ENCODE measurements around the gene CSAD.
"Not testable (repeated sequence)": the region's sequence is repeated elsewhere in the genome, so short reads cannot be mapped to it uniquely, and the experiment has no call there.

The CSAD gene

DNA sequence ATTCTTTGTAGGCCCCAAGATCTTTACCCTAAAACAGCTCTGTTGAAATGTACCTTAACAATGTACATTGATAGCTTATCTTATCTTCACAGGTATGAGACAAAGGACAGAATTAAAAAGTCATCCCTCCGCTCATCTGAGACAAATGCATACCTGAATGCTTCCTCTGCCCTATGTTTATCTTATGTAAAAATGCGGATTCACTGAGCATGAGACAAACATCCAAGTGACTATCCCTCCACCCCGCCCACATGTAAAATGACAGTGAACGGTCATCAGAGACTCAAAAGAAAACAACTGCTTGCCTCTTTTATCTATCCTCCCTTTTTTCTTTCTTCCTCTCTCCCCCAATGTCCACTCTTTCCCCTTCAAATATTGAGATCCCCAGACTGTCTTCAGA lies 37.4 kb downstream of the CSAD start:
- DNase-seq, result no peak

DNA sequence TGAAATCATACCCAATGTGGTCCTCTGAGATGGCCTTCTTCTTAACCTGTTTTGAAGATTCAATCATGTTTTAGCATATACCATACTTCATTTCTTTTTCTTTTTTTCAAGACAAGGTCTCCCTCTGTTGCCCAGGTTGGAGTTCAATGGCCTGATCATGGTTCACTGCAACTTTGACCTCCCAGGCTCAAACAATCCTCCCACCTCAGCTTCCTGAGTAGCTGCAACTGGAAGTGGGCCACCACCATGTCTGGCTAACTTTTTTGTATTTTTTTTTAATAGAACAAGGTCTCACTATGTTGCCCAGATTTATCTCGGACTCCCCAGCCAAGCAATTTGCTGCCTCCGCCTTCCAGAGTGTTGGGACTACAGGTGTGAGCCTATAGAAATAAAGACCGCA lies 47.0 kb downstream of the CSAD start:
- no peak for DNase-seq

DNA sequence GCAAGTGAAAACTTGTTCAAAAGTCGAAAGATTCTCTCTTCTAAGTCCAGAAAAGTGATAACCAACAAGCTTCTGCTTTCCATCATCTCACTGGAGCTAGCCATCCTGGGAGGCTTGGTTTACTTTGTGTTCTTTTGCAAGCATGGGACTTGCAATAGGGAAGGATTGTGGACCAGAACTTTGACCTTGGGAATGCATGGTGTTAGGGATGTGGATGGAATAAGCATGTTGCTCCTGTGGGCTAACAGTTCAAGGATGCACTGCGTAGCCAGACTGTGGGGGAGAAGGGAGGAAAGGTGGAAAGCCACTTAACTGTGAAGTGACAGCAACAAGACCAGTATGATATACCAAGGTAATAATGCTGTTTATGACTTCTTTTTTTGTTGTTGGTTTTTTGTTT lies 48.9 kb downstream of the CSAD start:
- no peak for DNase-seq

DNA sequence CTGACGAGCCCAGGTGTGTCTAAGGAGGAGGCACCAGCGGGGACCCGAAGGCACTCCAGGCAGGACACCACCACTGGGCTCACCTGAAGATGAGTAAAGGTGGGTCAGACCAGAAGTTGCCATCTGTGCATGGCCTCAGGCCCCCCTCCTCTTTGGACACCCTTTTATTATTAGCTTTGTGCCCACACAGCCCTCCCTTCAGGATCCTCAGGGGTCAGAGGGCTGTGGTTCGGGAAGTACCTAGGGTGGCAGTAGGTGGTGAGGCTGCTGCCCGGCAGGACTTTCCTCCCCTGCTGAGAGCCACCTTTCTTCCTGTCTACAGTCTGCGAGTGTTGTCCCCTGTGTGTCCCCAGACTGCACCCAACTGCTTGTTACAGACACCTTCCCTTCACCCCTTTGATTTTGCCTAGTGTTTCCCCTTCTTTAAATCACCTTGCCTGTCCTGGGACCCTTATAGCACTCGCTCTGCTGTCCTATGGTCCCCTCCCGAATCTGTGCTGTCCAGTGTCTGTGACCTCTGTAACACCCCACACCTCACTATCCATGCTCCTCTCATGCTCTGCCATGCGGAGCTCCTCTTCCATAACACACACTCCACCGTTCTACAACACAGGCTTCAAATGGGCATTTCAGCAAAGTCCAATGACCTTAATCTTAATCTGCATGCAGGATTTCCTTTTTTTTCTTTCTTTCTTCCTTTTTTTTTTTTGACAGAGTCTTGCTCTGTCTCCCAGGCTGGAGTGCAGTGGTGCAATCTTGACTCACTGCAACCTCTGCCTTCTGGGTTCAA lies 51.8 kb downstream of the CSAD start:
- DNase-seq, result no peak

DNA sequence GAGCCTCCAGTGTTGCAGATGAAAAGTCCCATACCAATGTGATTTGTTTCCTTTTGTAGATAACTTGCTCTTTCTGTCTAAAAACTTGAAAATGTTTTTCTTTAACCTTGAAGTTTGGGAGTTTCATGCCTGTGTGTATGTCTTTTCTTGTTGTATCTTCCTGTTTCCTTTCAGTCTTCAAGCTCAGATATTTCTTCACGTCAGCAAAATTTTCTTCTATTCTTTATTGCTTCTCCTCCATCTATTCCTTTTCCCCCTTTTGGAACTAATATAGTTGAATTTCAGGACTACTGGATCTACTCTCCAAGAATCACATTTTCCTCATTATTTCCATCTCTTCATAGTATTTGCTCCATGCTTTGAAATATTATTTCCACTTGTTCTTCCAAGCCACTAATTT lies 53.6 kb downstream of the CSAD start:
- DNase-seq, result no peak

DNA sequence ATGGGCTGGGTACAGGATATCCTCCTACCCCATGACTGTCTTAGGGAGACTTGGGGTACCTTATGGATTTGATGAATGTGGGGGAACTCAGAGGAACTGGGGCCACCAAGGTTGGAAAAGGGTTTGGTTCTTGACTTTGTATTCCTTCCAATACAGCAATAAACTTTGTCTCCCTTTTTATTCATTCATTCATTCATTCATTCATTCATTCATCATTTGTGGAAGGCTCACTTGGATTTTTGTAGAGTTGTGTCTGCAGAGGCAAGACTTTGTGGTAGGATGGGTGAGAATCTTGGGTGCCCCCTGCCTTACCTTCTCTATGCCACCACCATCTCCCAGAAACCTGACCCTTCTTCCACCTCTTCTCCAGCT lies 56.4 kb downstream of the CSAD start:
- no peak for DNase-seq

DNA sequence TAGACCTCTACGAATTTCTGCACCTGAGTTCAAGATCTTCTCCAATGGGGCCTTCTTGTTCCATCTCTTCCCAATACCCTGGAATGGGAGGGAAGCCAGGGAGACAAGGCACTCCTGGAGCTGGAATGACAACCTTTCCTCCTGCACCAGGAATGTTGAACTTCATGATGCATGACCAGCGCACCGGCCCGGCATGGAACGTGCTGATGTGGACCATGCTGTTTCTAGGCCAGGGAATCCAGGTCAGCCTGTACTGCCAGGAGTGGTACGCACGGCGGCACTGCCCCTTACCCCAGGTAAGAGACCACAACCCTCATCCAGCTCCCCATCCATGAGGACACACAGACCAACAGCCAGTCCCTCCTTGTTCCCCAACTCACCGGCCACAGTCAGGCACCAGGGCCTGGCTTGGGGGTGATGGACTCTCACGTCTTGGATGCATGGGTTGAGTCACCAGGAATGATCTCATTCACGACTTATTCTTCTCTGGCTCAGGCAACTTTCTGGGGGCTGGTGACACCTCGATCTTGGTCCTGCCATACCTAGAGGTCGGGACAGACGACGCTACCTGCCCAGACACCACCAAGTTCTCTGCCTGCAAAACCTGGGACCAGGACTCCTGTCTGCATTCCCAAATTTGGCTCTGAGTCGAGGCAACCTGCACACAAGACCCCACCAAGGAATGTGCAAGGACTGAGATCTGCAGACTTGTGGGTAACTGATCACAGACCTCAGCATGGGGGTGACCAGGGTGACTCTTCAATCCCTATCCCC lies 57.0 kb downstream of the CSAD start:
- no peak for DNase-seq

DNA sequence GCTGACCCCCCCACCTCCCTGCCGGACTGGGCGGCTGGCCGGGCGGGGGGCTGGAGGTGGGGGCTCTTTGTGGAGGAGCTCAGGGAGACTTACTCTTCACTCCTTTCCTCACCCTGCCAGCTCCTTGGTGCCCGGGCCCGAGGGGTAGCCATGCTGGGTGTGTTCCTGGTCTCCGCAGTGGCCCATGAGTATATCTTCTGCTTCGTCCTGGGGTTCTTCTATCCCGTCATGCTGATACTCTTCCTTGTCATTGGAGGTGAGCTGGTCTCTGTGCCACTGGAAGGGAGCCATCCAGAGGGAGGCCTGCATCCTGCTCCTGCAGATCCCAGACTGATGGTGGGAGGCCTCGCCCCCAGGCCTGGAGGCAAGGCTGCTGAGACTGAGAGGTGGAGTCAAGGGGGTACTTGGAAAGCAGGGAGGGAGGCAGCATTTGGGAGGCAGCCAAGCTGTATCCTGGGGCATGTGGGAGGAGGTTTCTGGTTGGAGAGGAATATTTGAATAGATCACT lies 57.7 kb downstream of the CSAD start:
- no peak for DNase-seq

DNA sequence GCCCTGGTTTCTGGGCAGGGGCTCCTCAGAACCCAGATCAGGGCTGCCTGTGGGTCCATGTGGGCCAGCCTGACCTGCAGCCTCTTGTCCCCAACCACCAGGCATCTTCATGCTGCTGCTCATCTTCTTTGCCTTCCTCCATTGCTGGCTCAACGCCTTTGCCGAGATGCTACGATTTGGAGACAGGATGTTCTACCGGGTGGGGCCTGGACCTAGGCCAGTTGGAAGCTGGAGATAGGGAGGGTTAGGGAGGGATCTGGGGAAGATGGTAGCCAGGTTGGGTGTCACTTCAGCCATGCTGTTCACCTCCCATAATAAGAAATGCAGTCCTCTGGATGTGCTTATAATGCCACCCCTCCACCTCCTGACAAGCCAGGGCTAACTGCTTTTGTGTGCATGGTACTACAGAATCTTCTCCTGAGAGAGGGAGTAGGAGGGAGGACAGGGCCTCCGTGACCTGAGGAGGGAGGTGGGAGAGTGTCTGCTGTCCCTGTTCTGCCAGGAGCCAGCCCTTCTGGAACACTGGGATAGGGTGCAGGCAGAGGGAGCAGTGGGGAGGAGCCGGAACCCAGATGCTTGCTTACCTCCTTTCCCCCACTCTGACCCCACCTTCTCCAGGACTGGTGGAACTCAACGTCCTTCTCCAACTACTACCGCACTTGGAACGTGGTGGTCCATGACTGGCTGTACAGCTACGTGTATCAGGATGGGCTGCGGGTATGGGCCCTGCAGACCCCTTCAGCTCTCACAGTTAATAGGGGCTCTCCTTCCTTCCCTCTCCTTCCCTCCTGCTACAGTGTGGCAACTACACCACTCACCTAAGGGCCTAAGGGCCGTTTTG lies 59.8 kb downstream of the CSAD start:
- no peak for DNase-seq

DNA sequence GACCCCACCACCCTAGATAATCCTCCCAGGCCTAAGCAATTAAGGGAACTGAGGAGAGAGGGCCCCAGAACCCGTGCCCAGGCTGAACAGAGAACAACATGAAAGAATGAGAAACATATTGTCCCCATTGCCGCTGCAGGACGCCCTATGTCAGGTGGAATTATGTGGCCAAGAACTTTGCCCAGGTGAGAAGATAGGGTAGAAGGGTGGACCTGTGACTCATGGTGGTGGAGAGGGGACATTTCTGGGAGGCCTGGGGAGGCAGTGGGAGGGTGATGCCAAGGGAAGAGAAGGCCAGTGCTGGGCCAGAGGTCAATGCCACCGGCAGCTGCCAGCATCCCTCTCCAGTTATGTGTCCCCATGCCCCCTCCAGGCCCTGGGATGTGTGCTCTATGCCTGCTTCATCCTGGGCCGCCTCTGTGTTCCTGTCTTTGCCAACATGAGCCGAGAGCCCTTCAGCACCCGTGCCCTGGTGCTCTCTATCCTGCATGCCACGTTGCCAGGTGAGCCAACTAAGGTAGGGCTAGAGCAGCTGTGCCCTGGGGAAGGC lies 61.9 kb downstream of the CSAD start:
- no peak for DNase-seq

DNA sequence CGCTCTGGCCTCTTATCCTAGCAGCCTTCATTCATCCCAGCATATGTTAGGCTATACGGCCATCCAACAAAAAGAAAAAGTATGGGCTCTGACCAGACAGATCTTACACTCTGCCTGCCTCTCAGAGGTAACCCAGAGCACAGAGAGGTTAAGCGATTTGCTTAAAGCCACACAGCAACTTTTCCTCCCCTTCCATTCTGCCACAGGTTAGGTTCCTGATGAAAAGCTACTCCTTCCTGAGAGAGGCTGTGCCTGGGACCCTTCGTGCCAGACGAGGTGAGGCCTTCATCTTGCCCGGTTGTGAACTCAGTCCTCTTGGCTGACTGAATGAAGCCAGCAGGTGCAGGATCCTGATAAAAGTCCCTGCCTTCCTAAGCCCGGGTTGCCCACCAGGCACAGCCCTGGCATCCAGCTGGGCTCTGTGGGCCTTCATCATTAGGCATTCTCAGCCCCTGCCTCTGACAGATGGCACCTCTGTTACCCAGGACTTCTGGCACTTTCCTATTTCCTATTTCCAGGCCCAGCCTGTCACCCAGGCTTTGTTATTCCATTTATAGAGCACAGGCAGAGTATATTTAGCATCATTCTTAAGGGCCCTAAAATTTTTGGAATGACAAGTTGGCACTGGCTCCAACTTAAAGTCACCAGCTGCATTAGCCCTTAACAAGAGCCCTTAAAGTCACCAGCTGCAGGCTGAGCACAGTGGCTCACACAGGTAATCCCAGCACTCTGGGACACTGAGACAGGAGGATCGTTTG lies 64.7 kb downstream of the CSAD start:
- no peak for DNase-seq

DNA sequence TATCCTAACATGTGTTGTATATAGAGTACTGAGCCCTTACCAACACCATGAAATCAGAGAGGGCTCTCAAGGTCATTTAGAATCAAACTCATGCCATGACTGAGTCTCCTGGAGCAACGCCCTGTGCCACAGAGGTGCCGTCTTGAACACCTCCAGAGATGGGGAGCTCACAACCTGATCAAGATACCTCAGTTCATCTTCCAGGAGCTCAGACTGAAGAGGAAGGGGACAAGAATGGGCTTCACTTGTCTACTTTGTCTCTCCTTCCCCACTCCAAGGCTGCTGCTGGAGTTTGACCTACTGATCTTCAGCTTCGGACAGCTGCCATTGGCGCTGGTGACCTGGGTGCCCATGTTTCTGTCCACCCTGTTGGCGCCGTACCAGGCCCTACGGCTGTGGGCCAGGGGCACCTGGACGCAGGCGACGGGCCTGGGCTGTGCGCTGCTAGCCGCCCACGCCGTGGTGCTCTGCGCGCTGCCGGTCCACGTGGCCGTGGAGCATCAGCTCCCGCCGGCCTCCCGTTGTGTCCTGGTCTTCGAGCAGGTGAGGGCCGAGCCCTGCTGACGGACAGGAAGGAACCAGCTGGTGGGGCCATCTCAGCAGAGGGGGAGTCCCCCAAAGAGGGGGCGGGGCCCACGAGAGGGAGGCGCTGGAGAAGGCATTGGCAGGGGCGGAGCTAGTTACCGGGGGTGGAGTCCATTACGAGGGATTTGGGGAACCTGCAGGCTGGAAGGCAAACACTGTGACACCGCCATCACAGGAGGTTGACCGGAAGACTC lies 65.4 kb downstream of the CSAD start:
- no peak for DNase-seq

DNA sequence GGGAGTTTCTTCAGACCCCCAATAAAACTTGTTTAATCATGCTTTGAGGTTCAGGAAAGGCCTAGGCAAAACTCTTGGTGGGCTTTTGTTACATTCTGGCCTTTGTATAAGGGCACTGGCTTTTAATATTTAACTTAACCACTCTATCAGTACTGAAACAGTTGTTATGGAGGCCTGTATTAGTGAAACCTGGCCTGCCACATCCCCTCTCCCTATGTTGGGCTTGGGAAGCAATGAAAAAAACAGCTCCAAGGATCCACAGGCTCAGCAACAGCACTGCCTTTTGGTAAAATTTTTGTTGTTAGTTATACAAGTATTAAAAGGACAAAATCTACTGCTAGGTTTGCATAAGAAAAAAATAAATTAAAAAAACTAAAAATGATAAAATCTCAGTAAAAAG lies 66.8 kb downstream of the CSAD start:
- DNase-seq, result no peak

DNA sequence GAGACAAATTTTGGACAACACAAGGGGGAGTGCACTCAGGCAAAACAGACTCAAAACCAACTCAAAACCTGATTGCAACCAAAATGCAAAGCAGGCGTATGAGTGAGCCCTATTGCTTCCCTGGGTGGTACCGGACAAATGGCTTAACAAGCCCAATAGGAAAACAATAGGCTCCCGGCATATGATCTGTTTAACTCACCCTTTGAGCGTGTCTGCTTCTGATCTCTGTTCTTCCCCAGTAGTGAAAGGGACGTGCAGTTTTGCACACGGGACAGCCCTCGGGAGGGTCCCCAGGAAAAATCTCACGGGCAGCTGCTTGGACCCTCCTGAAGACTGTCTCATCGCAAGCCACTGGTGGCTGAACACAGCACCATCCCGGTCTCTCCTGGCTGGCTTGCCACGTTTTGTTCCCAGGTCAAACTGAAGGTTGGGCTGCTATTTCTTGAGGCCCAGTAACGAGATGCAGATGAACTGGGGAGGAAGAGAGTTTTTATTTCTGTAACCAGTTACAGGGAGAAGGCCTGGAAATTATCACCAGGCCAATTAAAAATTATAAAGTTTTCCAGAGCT lies 67.5 kb downstream of the CSAD start:
- no peak for DNase-seq

DNA sequence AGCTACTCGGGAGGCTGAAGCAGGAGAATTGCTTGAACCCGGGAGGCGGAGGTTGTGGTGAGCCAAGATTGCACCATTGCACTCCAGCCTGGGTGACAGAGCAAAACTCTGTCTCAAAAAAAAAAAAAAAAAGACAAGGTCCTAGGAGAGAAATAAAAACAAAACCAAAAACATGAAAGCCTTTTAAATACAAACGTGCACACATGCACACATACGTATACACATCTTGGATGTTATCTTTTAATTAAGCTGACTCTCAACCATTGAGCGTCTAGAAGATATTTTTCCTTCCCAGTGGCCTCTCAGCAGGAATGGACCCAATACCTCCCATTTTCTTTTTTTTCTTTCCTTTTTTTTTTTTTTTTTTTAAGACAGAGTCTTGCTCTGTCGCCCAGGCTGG lies 68.3 kb downstream of the CSAD start:
- not testable (repeated sequence) for DNase-seq

All from stimulated activated CD4-positive, alpha-beta T cell treated with anti-CD3 and anti-CD28 coated beads, Interleukin-4, amount 100 ng/mL, for 4 hours (primary cell).